SKM-1 (cell line): Measurements from ENCODE around the gene TEKT3.

ENCODE experiments used
- DNase-seq: peaks from one replicate; lab custom pipeline; 2025; ENCODE audit not compliant: unreplicated experiment; lab: John Stamatoyannopoulos, UW

The TEKT3 gene

GRCh38 chr17:15293558-15293957, 47.8 kb downstream of the TEKT3 start:
- DNase-seq: no peak

- DNase-seq: no peak
Measured at GRCh38 chr17:15291674-15292361, 49.6 kb downstream of the TEKT3 start.

DNA sequence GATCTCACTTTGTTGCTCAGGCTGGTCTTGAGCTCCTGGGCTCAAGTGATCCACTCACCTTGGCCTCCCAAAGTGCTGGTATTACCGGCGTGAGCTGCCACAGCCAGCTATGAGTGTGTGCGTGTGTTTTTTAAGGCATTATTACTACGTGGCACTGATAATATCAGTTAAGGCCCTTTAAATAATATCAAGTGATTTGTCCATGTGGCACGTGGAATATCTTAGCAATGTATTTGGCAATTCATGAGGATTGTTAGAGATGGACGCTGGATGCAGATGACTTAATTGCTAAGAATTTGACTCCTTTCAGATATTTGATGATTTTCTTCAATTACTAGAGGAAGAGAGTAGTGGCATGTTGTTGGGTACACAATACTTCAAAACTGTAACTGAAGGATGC, 50.8 kb downstream of the TEKT3 start:
- DNase-seq: no peak

GRCh38 chr17:15289285-15290183, 51.9 kb downstream of the TEKT3 start:
- no peak for DNase-seq

DNA sequence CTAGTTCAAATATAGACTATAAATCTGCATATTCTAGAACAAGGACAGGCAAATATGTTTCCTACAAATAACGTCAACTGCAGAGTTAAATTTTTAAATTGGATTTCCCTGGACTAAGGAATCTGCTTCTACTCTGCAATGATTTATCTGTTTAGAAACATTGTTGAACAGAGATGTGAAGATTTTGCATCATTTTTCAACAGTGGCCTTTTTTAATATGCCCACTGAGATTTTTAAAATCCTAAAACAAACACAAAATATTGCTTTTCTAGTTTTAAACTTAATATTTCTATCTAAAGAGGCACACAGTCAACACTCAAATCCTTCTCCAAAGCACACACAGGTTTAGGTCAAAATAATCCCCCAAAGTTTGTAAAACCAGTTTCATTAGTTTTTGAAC, 52.5 kb downstream of the TEKT3 start:
- DNase-seq: no peak

GRCh38 chr17:15287538-15288267, 53.7 kb downstream of the TEKT3 start:
- no peak for DNase-seq

DNA sequence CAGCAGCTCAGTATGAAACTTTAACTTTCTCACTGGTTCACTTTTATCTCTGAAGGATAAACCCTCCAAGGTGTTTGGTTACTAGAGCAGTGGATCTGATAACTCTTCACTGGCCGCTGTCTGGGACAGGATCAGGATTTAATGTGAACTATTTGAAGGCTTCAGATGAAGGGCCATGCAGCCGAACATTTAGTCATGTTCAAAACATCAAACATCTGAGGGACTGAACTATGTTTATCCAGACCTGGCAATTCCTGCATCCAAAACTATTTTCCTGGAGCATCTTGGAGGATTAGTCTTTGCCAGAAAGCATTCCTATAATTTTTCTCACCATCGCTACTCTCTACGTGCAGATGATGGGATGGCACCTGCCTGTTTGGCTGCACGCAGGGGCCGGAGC, 55.9 kb downstream of the TEKT3 start:
- no peak for DNase-seq

DNA sequence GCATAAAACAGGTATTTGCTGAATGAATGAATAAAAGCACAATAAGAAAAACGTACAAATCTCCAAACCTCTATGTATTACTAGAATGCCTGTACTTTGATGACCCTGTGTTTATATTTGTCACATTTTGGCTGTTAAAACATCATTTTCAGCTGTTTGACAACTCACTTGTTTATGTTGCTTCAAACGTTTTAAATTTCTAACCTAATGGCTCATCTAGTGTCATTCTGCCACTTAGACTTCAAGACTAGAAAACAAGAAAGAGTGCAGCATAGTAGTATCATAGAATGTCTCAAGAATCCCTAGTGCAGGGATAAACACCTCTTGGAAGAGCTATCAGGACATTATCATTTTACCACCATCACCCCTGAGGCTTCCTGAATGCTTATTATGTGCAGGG, 56.9 kb downstream of the TEKT3 start:
- DNase-seq: no peak

GRCh38 chr17:15284107-15284506, 57.3 kb downstream of the TEKT3 start:
- no peak for DNase-seq

DNA sequence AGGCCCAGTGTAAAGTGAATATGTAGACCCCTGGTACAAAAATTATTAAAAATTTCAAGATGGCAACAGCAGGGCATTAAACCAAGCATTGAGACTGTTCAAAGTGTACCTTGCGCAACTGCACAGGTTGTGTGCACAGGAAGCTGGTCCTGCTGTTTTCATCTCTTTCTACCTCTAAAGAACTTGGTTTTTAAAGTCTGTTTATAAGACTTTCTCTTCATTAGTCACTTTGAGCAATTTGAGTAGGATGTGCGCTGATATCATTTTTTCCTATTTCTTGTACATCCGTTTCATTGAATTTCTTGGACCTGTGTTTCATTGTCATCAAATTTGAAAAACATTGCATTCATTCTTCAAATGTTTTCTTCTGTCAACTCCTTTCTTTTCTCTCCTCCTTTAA, 59.5 kb downstream of the TEKT3 start:
- DNase-seq: no peak

DNA sequence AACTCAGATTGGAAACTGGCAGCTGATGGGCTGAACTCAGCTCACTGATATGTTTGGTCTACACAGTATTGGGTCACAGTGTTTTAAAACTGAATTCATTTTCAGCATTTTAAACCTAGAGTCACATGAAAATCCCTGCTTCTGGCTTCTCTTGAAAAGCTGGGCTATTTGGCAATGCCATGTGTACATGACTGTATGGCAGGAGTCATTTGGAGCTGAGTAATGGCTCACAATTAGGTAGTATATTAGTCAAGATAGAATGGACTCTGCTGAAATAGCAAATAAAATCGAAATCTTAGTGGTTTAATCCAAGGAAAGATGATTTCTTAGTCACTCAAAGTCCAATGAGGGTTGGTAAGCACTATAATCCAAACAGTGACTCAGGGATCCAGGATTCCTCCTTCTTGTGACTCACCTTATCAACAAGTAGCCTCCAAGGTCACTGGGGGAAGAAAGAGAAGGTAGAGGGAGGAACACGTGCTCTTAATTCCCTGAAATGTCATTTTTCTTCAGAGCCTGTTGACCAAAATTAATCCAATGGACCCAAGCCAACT, 62.4 kb downstream of the TEKT3 start:
- no peak for DNase-seq

GRCh38 chr17:15278380-15278779, 63.0 kb downstream of the TEKT3 start:
- DNase-seq: no peak

DNA sequence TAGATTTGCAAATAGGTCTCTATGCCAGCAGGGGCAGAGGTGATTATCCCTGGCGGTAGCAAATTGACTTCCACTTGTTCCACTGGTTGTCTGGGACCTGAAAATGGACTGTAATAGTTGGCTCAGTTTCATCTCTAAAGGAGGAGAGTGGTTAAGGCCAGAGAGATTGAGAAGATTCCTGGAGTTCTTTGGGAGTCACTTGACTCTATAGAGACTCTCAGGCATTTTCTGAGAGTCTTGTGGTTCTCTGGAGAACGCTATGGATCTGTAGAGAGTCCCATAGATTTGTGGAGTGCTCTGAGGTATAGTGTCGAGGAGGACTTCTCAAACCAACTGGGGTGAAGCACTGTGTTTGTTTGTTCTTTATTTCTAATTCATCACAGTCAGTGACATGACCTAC, 67.4 kb downstream of the TEKT3 start:
- no peak for DNase-seq

DNA sequence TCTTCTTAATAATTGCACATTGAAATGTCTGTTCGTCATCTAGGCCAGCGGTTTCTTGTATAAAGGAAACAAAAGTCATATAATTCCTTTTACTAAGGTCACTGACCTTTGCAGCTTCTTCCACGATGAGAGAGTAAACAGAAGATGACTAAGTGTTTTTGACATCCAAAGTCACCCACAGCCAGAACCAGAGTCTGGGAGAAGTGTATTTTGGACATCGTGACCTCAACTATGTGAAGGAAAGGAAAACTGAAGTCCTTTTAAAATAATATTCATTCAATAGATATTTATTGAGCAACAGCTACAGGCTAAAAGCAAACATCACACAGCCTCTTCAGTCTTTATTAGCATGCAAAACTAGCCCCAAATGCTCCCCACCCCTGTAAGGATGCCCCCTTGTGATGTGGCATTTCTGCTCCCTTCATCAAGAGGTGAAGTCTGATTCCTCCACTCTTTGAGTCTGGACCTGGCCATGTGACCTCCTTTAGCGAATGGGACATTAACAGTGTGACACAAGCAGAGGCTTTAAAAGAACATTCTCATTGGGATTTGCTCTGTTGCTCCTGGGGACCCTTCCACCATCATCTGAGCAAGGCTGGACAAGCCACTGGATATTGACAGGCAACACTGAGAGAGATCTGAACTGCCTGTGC, 68.1 kb downstream of the TEKT3 start:
- no peak for DNase-seq

DNA sequence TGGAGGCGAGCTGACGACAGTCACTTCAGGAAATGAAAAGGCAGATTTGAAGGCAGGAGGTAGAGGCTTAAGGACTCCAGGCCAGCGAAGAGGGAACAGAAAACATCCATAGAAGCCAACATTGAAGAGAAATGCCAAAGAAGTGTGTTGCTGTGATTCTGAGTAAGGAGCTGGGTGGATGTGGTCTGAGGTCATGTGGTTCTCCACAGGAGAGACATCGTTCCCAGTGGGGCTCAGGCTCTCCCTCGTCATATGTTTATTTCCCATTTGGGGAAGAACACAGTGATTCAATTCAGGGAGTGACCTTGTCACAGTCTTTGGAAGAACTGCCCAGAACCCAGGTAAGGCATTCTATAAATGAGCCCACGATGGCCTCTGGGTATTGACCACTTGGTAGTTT, 69.7 kb downstream of the TEKT3 start:
- no peak for DNase-seq

DNA sequence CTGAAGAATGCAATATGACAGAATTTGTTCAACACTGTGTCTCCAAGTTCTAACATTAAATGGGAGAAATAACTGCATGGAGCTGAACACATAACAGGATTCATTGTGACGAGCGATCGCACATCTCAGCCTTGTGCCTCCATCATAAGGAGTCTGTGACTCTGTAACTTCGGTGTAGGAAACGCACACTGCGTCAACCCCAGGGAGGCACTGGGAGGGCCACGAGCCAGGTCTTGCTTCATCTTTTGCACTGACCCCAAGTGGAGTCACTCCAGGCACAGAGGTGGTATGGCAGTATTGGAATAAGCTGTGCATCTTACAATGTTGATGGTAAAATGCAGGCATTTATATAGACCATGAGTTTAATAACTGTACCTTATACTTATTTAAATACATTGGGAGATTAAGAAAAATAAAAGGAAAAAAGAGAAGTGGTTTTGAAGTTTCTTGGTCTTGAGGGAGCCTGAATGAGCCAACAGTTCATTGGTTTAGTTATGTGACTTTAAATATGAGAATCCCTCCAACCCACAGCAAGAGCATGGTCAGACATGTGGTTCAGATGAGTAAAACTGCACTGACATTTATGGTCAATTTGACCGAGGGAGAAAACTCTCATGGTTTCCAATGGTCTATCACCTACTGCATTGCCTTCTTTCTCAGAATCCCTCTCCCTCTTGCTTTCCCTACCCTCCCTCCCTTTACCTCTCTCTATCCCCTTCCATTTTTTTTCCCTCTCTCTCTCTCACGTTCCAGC, 70.6 kb downstream of the TEKT3 start:
- DNase-seq: no peak

DNA sequence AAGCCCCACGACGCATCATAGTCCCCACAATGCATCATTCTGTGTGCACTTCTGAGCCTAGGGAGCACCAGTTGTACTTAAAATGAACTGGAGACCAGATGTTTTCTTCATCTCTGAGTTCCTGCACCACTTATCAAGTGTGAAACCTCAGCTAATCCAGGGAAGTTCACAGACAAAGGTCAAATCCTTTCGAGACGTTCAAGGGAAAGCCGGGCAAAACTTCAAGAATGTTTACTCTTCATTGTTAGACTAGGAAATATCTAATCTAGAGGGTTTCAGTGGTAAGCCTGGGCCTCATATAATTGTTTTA, 71.7 kb downstream of the TEKT3 start:
- DNase-seq: no peak

- DNase-seq: no peak
Measured at GRCh38 chr17:15269087-15269779, 72.2 kb downstream of the TEKT3 start.

DNA sequence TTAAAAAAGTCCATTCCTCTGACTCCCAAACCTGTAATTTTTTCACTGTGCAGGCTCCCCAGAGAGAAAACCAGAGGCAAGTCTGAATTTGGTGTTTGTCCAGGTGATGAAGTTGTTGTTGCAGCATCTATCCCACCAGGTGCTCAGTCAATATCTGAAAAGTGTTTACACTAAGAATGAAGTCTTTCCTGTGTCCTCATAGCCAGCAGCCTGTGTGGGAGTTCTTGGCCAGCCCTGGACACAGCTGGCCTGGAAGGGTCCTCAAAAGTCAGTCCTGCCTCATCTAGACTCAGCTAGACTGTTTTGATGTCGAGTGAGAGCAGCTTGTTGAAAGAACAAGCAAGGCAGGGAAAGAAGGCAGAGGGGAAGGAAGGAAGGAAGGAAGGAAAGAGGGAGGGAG, 72.9 kb downstream of the TEKT3 start:
- DNase-seq: no peak

DNA sequence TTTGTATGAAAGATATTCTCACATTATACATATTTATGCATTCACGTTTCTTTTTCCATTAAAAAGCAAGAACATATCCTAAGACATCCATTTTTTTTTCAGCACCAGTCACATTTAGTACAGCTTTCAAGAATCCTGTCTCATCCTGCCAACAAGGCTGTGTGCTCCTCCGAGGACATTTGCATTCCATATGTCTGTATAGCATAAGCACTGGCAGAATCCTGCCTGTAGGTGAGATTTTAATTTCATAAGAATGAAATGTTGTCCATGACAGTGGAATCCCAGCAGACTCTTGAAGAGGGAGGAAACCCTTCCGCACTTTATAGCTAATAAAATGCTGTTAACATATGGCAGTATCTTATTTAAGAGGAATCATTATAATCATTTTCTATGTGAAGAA, 73.4 kb downstream of the TEKT3 start:
- DNase-seq: no peak
